K562 (cell line): Measurements from ENCODE around the gene ZMAT2. TPM values are rescaled to one million over a fixed set of nuclear protein-coding genes. Genes with fewer than 3 reads are reported as not detected.

Experiments
- BRD4 ChIP-seq: fragments of 200-600 bp; sonication (generic); IDR thresholded peaks from 2 replicates; pipeline ENCODE4 v1.6.1; 2017; ENCODE audit warnings: inconsistent platforms
- CAMTA2 ChIP-seq: fragments of 250-450 bp; sonication (Bioruptor Pico); conservative IDR thresholded peaks from 2 replicates; pipeline ENCODE4 v1.5.1; 2022
- HNRNPLL ChIP-seq: fragments of 200-400 bp; formaldehyde crosslinking; IDR thresholded peaks from 2 replicates; pipeline ENCODE4 v1.6.1; 2017; ENCODE audit warnings: low read length, low read depth, mild to moderate bottlenecking; ENCODE audit not compliant: poor library complexity, severe bottlenecking
- MAZ ChIP-seq, 2 experiments: fragments of 450-650 bp in 1 of 2; sonication (generic) in 1 of 2; formaldehyde crosslinking; IDR thresholded peaks in 1 of 2; conservative IDR thresholded peaks in 1 of 2; 2 replicates each; pipeline versions ENCODE4 v1.4.0 to v1.5.0; 2020; ENCODE audit warnings: mild to moderate bottlenecking in 1 of 2, missing genetic modification reagents in 1 of 2
- MYC ChIP-seq, 2 experiments: fragments of 250-450 bp in 1 of 2; sonication (Bioruptor Pico) in 1 of 2; IDR thresholded peaks; 2 replicates each; pipeline versions ENCODE4 v1.5.1 to v1.6.1; 2012 to 2021; ENCODE audit warnings: low read depth in 2 of 2, borderline replicate concordance in 1 of 2, improper control_type of control experiment in 1 of 2, low read length in 1 of 2, mild to moderate bottlenecking in 1 of 2, moderate library complexity in 1 of 2
- MYNN ChIP-seq, 2 experiments: sonication (generic); formaldehyde crosslinking in 1 of 2; IDR thresholded peaks; 2 replicates each; pipeline versions ENCODE4 v1.5.0 to v1.6.1; 2016 to 2020; ENCODE audit warnings: antibody characterized with exemption in 1 of 2, missing genetic modification reagents in 1 of 2
- NEUROD1 ChIP-seq: fragments of 150-350 bp; IDR thresholded peaks from 2 replicates; pipeline ENCODE4 v1.6.1; 2014; ENCODE audit warnings: borderline replicate concordance, low read length, low read depth; ENCODE audit not compliant: partially characterized antibody
- POLR2AphosphoS5 ChIP-seq: IDR thresholded peaks from 2 replicates; pipeline ENCODE4 v1.6.1; 2011; ENCODE audit warnings: mild to moderate bottlenecking, low read depth, low read length, moderate library complexity; ENCODE audit not compliant: control insufficient read depth, insufficient read depth
- POLR2G ChIP-seq: fragments of 200-400 bp; formaldehyde crosslinking; IDR thresholded peaks from 2 replicates; pipeline ENCODE4 v1.6.1; 2017; ENCODE audit warnings: low read depth, mild to moderate bottlenecking, antibody characterized with exemption, low read length, moderate library complexity
- PTBP1 ChIP-seq: fragments of 200-400 bp; formaldehyde crosslinking; IDR thresholded peaks from 2 replicates; pipeline ENCODE4 v1.6.1; 2017; ENCODE audit warnings: low read depth, low read length
- SUPT5H ChIP-seq: fragments of 450-650 bp; IDR thresholded peaks from 2 replicates; pipeline ENCODE4 v1.6.1; 2016
- TGIF2 ChIP-seq: sonication (generic); formaldehyde crosslinking; IDR thresholded peaks from 2 replicates; pipeline ENCODE4 v1.8.1; 2022; ENCODE audit warnings: mild to moderate bottlenecking, missing genetic modification reagents, moderate library complexity
- TSC22D4 ChIP-seq: fragments of 450-650 bp; IDR thresholded peaks from 2 replicates; pipeline ENCODE4 v1.6.1; 2016; ENCODE audit warnings: missing genetic modification characterization, missing biosample characterization, control low read depth
- ZKSCAN1 ChIP-seq: fragments of 150-350 bp; IDR thresholded peaks from 2 replicates; pipeline ENCODE4 v1.6.1; 2016; ENCODE audit warnings: low read depth, low read length
- ZNF184 ChIP-seq: sonication (generic); formaldehyde crosslinking; IDR thresholded peaks from 2 replicates; pipeline ENCODE4 v1.5.0; 2020; ENCODE audit warnings: missing genetic modification reagents
- ZNF197 ChIP-seq: fragments of 200-800 bp; sonication (Bioruptor generic); IDR thresholded peaks from 2 replicates; pipeline ENCODE4 v1.6.1; 2016; ENCODE audit warnings: low read depth, missing genetic modification characterization, missing compliant biosample characterization
- ZNF311 ChIP-seq: fragments of 250-450 bp; sonication (Bioruptor Pico); IDR thresholded peaks from 2 replicates; pipeline ENCODE4 v1.4.0; 2020; ENCODE audit warnings: mild to moderate bottlenecking, moderate library complexity
- ZNF583 ChIP-seq: fragments of 250-450 bp; sonication (Bioruptor Pico); IDR thresholded peaks from 2 replicates; pipeline ENCODE4 v1.4.0; 2020
- polyA plus RNA-seq, 8 experiments: library from polyadenylated mRNA; depleted of rRNA in 4 of 8; stranded (reverse) in 5 of 8; unstranded in 3 of 8; fragments of >200 nt; fragmentation: Nextera tagmentation in 2 of 8; fragmentation: Illumina TruSeq in 1 of 8; extraction: Ambion mirVana in 2 of 8; extraction: Trizol in 1 of 8; gene quantifications; 2 replicates each; pipeline versions ENCODE4 v1.2.1 to v1.2.3, GENCODE V29; 2011 to 2014; ENCODE audit warnings: inconsistent platforms in 1 of 8, missing spikeins in 1 of 8
- total RNA-seq, 7 experiments: library from RNA; depleted of rRNA in 6 of 7; stranded (reverse); fragments of >200 nt in 6 of 7; fragmentation: Illumina TruSeq in 2 of 7; extraction: Trizol in 2 of 7; gene quantifications; 2 replicates each; pipeline versions ENCODE4 v1.2.1 to v1.2.3, GENCODE V29; 2011 to 2021; ENCODE audit warnings: low replicate concordance in 1 of 7
- TF ChIP-seq, protein P1 (sequence below): fragments of 250-450 bp; sonication (Bioruptor Pico); IDR thresholded peaks from 2 replicates; pipeline ENCODE4 v1.5.0; 2021
- TF ChIP-seq, protein P2 (sequence below): sonication (generic); formaldehyde crosslinking; IDR thresholded peaks from 2 replicates; pipeline ENCODE4 v1.8.1; 2023; ENCODE audit warnings: mild to moderate bottlenecking, missing genetic modification reagents
- TF ChIP-seq, protein P3 (sequence below): fragments of 250-450 bp; sonication (Bioruptor Pico); IDR thresholded peaks from 2 replicates; pipeline ENCODE4 v1.5.0; 2021; ENCODE audit warnings: mild to moderate bottlenecking, moderate library complexity

The ZMAT2 gene
- total and polyA plus RNA-seq, 9 of the 15 experiments (the other 6 are each of a cell fraction or from before 2014, with no cell fraction given): 44.2 to 101 (median 69.2) TPM

DNA sequence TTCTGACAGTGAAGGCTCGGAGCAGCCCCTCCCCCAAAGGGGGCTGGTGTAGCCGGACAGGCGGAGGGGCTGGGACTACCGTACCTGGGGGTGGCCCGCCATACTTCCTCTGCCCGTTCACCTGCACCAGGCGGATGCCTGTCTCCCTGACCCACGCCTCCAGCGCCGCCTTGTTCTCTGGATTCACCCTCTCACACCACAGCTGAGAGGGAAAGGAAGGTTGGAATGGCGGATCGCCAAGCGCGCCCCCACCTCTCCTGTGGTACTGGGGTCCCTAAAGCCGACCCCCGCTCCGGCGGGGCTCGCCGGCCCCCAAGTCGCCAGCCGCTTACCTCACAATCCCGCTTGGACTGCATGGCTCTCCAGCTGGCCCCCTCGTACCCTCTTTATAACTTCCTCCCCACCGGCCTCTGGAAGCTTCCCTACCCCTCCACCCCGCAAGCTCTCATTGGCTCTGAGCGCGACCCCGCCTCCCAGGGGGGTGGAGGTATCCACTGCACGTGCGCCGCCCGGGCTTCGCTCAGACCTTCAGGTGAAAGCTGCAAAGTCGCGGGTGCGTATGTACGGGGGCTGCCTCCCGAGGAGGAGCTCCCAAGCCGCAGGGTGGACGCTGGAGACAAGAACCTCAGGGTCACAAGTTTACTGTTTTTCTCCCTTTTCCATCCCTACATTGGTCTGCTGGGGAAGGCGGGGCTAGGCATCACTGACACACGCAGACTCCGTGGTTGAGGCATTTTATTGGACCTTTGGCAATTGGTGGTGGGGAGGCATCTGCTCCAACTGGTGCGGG lies 26.9 kb upstream of the ZMAT2 start, which contains the start of gene DND1 (continued):
- TF ChIP-seq MYC (IDR thresholded peaks at IDR 0.05; ENCODE audit: low read depth, low read length) (no peak), MYC (CRISPR knock-in tag; IDR thresholded peaks at IDR 0.05; ENCODE audit: borderline replicate concordance, low read depth) (no peak), POLR2AphosphoS5 (peak; percentile 13; the same call in 1 of the 2 replicates), NEUROD1 (no peak), CAMTA2 (no peak), ZKSCAN1 (no peak), BRD4 (no peak), TGIF2 (CRISPR knock-in tag) (no peak), HNRNPLL (no peak), ZNF311 (CRISPR knock-in tag) (no peak), MAZ (CRISPR knock-in tag; conservative IDR thresholded peaks at IDR 0.05 in 1 of 2, IDR thresholded peaks at IDR 0.05 in 1 of 2) (no peak), TSC22D4 (tag) (no peak), ZNF583 (no peak), SUPT5H (peak; percentile 71; the same call in 1 of the 2 replicates), ZNF184 (CRISPR knock-in tag) (no peak), ZNF197 (CRISPR knock-in tag) (no peak), MYNN (IDR thresholded peaks at IDR 0.05) (no peak), MYNN (CRISPR knock-in tag; IDR thresholded peaks at IDR 0.05) (no peak), POLR2G (peak; percentile 74), PTBP1 (no peak)
- TF ChIP-seq, protein P1, sequence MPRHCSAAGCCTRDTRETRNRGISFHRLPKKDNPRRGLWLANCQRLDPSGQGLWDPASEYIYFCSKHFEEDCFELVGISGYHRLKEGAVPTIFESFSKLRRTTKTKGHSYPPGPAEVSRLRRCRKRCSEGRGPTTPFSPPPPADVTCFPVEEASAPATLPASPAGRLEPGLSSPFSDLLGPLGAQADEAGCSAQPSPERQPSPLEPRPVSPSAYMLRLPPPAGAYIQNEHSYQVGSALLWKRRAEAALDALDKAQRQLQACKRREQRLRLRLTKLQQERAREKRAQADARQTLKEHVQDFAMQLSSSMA: no peak
- TF ChIP-seq, protein P2, sequence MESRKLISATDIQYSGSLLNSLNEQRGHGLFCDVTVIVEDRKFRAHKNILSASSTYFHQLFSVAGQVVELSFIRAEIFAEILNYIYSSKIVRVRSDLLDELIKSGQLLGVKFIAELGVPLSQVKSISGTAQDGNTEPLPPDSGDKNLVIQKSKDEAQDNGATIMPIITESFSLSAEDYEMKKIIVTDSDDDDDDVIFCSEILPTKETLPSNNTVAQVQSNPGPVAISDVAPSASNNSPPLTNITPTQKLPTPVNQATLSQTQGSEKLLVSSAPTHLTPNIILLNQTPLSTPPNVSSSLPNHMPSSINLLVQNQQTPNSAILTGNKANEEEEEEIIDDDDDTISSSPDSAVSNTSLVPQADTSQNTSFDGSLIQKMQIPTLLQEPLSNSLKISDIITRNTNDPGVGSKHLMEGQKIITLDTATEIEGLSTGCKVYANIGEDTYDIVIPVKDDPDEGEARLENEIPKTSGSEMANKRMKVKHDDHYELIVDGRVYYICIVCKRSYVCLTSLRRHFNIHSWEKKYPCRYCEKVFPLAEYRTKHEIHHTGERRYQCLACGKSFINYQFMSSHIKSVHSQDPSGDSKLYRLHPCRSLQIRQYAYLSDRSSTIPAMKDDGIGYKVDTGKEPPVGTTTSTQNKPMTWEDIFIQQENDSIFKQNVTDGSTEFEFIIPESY: 0 out of 2 replicates have a peak, but pooled peaks have one; percentile 9
- TF ChIP-seq, protein P3, sequence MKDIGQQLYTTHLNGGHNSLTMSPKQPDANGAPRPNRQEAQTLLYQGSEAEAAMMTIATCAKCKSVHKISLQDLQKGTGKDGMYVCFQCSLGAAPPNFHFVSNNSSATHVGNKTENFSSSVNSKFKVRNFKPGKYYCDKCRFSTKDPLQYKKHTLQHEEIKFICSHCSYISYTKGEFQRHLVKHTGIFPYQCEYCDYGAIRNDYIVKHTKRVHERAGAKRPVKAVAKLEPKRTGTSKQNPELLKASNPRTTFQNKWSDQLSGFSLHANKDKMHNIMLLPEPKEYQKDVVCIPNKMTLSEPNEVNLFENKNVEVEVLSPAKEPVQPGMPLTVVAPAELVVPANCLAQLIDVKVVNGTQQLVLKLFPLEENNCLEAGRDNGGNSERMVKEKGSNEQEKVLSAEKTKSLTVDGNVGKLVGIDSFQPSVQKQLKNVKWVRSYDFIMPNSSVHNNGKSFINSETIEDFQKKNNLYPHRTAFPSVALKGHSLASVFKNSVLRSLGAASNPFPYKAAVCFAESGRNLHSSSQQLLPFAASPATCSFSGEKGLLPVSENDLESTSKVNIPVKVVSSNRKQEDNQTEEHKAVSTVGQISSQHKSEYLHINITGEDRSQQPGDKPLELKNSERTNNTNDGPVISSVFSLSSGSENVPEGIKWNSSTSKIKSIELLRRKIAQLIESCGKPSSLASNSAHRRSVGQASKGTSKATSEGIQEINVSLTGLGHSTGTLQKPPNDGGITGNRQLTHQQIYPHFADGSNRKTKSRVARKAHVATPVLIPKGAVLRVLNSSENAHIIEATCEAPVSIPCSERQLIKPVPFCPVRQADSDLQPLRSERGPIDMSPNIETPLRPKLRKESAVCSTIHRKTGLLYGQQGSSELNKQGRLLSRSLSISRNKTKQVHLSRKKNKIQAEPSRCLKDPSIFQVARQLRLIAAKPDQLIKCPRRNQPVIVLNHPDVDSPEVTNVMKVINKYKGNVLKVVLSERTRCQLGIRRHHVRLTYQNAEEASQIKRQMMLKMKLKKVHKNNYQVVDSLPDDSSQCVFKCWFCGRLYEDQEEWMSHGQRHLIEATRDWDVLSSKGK (CRISPR knock-in tag): no peak
